Stimulated activated CD8-positive, alpha-beta memory T cell treated with anti-CD3 and anti-CD28 coated beads, Interleukin-4, amount 100 ng/mL, for 48 hours (primary cell): ENCODE measurements around the gene INPP1.
A peak's percentile ranks its signal among the peaks of the same experiment; 100 is the strongest.

ENCODE experiments used
- DNase-seq: peaks from one replicate; pipeline ENCODE4 v3.0.0-alpha.2; 2020

The INPP1 gene

GRCh38 chr2:190365499-190366204, 22.3 kb downstream of the INPP1 start:
- no peak for DNase-seq

GRCh38 chr2:190366248-190366753, 22.9 kb downstream of the INPP1 start:
- no peak for DNase-seq

- DNase-seq: no peak
These were observed 23.7 kb downstream of the INPP1 start for GRCh38 chr2:190367091-190367490.

- no peak for DNase-seq
These were observed 26.2 kb downstream of the INPP1 start for GRCh38 chr2:190369635-190370034.

GRCh38 chr2:190376083-190376482, 32.7 kb downstream of the INPP1 start:
- no peak for DNase-seq

GRCh38 chr2:190376591-190377245, 33.3 kb downstream of the INPP1 start:
- DNase-seq: no peak

- no peak for DNase-seq
These were observed 35.5 kb downstream of the INPP1 start for GRCh38 chr2:190378880-190379237.

GRCh38 chr2:190379249-190379964, 36.0 kb downstream of the INPP1 start:
- no peak for DNase-seq

- DNase-seq: no peak
These were observed 37.6 kb downstream of the INPP1 start for GRCh38 chr2:190380962-190381412.

- DNase-seq: no peak
These were observed 39.5 kb downstream of the INPP1 start for GRCh38 chr2:190382851-190383250.

GRCh38 chr2:190387422-190387821, 44.0 kb downstream of the INPP1 start:
- DNase-seq: no peak

GRCh38 chr2:190396271-190396670, 52.9 kb downstream of the INPP1 start:
- no peak for DNase-seq

- DNase-seq: no peak
These were observed 59.7 kb downstream of the INPP1 start for GRCh38 chr2:190402986-190403603.

- no peak for DNase-seq
These were observed 61.1 kb downstream of the INPP1 start for GRCh38 chr2:190404487-190404886.

- no peak for DNase-seq
These were observed 61.7 kb downstream of the INPP1 start for GRCh38 chr2:190405070-190405469.

GRCh38 chr2:190405995-190406394, 62.6 kb downstream of the INPP1 start:
- no peak for DNase-seq

GRCh38 chr2:190406805-190407204, 63.4 kb downstream of the INPP1 start:
- no peak for DNase-seq

- no peak for DNase-seq
These were observed 63.9 kb downstream of the INPP1 start for GRCh38 chr2:190407246-190407661.

- peak; percentile 72 for DNase-seq
These were observed 64.5 kb downstream of the INPP1 start, which contains the start of gene MFSD6 for GRCh38 chr2:190407662-190408537. MFSD6 (plus strand) TSS chr2:190408355; CDS start chr2:190436030, 27,675 bp downstream.

GRCh38 chr2:190408538-190409271, 65.3 kb downstream of the INPP1 start:
- DNase-seq: peak; percentile 79

GRCh38 chr2:190409616-190410015, 66.2 kb downstream of the INPP1 start:
- no peak for DNase-seq
